Daoy (cell line): ENCODE data around the gene WDR75. TPM values are rescaled to one million over a fixed set of nuclear protein-coding genes. Genes with fewer than 3 reads are reported as not detected.

ENCODE experiments used
- total RNA-seq: library from RNA; depleted of rRNA; stranded (reverse); fragments of >200 nt; shearing (Covaris generic); gene quantifications from 2 replicates; pipeline ENCODE4 v1.2.3, GENCODE V29; 2014; rRNA removed

Gene WDR75
- total RNA-seq, 1 experiment from 2014 or later: 72.5 TPM

Other genes starting within 250 kb of the WDR75 start
- gene SLC40A1, start 139.3 kb downstream of the WDR75 start, total RNA-seq: 2.3 and 5.6 TPM in 2 replicates
- gene ASNSD1, start 220.0 kb downstream of the WDR75 start, total RNA-seq: 79.5 and 113 TPM in 2 replicates
- gene ANKAR, start 233.2 kb downstream of the WDR75 start, total RNA-seq: 0.74 and 4.3 TPM in 2 replicates